ENCODE measurements around the gene DGUOK.

DGUOK gene

DNA sequence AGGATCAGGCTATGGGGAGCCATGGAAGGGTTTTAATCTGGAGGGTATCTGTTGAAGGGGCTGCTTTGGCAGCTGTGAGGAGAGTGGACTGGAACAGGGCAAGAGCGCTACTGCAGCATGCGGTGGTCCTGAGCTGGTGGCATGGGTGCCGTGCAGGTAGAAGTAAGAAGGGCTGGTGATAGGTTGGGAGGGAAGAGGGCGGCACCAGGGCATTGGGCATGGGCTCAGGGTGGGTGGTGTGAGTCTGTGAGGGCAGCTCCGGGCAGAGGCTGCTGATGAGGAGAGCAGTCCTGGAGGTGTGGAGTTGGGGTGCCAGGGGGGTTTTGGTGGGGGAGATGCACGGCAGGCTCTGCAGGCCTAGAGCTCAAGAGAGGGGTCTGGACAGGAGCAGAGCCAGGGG lies 31.8 kb upstream of the DGUOK start:
- Histone ChIP-seq H3K27ac (ENCODE audit: low read depth, low read length, poor library complexity, severe bottlenecking) (no peak overlapping the region), H3K4me3 (ENCODE audit: low read depth, low read length, poor library complexity, severe bottlenecking) (no peak overlapping the region), H4K20me1 (ENCODE audit: insufficient read depth, low read length) (no peaks in the 10 kb centered on the region), H3K9ac (ENCODE audit: low read length) (no peak overlapping the region), H3K27me3 (ENCODE audit: insufficient read depth, low read length) (no peaks in the 10 kb centered on the region), H3K9me3 (ENCODE audit: low read length) (no peaks in the 10 kb centered on the region), H3K79me2 (ENCODE audit: insufficient read depth, low read length) (no peaks in the 10 kb centered on the region), H3K4me2 (ENCODE audit: low read length) (no peak overlapping the region), H2AFZ (ENCODE audit: low read length) (no peak overlapping the region), H3F3A (ENCODE audit: insufficient read depth, low read length) (no peaks in the 10 kb centered on the region), H3K36me3 (ENCODE audit: insufficient read depth, low read length) (no peaks in the 10 kb centered on the region), H3K4me1 (ENCODE audit: insufficient read depth, low read length, severe bottlenecking) (no peaks in the 10 kb centered on the region), H3K9me2 (ENCODE audit: low read depth, low read length) (no peaks in the 10 kb centered on the region)
- TF ChIP-seq, protein P1, sequence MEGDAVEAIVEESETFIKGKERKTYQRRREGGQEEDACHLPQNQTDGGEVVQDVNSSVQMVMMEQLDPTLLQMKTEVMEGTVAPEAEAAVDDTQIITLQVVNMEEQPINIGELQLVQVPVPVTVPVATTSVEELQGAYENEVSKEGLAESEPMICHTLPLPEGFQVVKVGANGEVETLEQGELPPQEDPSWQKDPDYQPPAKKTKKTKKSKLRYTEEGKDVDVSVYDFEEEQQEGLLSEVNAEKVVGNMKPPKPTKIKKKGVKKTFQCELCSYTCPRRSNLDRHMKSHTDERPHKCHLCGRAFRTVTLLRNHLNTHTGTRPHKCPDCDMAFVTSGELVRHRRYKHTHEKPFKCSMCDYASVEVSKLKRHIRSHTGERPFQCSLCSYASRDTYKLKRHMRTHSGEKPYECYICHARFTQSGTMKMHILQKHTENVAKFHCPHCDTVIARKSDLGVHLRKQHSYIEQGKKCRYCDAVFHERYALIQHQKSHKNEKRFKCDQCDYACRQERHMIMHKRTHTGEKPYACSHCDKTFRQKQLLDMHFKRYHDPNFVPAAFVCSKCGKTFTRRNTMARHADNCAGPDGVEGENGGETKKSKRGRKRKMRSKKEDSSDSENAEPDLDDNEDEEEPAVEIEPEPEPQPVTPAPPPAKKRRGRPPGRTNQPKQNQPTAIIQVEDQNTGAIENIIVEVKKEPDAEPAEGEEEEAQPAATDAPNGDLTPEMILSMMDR (IDR thresholded peaks at IDR 0.05; ENCODE audit: low read length) = no peak
- no peak for TF ChIP-seq EZH2 (IDR thresholded peaks at IDR 0.05; ENCODE audit: borderline replicate concordance, low read length)

DNA sequence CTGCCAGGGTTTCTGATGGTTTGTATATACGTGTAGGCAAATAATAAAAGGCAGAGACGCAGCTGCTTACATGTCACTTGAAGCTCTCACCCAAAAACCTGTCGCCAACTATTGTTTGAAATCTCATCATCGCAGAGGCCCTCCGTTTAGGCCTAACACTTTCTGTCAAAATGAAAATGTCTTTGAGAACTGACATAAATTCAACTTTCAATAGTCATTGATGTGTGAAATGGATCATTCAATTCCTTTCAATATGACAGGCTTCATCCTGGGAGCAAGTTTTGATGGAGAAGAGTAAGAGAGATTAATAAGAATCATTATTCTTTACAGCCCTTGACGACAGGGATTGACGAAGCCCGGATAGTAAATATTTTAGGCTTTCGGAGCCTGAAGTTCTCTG lies 31.2 kb upstream of the DGUOK start:
- no peak overlapping the region for H3K4me3 ChIP-seq (ENCODE audit: low read depth, low read length, poor library complexity, severe bottlenecking)
- no peaks in the 10 kb centered on the region for H3K9me3 ChIP-seq (ENCODE audit: low read length)
- H4K20me1 ChIP-seq (ENCODE audit: insufficient read depth, low read length) = no peaks in the 10 kb centered on the region
- no peak for TF ChIP-seq EZH2 (IDR thresholded peaks at IDR 0.05; ENCODE audit: borderline replicate concordance, low read length)
- TF ChIP-seq, protein P1 (IDR thresholded peaks at IDR 0.05; ENCODE audit: low read length) = no peak
- H3K9me2 ChIP-seq (ENCODE audit: low read depth, low read length) = no peaks in the 10 kb centered on the region
- H3K79me2 ChIP-seq (ENCODE audit: insufficient read depth, low read length) = no peaks in the 10 kb centered on the region
- H3K27me3 ChIP-seq (ENCODE audit: insufficient read depth, low read length) = no peaks in the 10 kb centered on the region
- H3K4me2 ChIP-seq (ENCODE audit: low read length) = no peak overlapping the region
- H3K4me1 ChIP-seq (ENCODE audit: insufficient read depth, low read length, severe bottlenecking) = no peaks in the 10 kb centered on the region
- H2AFZ ChIP-seq (ENCODE audit: low read length) = no peak overlapping the region
- H3K36me3 ChIP-seq (ENCODE audit: insufficient read depth, low read length) = no peaks in the 10 kb centered on the region
- no peak overlapping the region for H3K9ac ChIP-seq (ENCODE audit: low read length)
- H3K27ac ChIP-seq (ENCODE audit: low read depth, low read length, poor library complexity, severe bottlenecking) = no peak overlapping the region
- no peaks in the 10 kb centered on the region for H3F3A ChIP-seq (ENCODE audit: insufficient read depth, low read length)

DNA sequence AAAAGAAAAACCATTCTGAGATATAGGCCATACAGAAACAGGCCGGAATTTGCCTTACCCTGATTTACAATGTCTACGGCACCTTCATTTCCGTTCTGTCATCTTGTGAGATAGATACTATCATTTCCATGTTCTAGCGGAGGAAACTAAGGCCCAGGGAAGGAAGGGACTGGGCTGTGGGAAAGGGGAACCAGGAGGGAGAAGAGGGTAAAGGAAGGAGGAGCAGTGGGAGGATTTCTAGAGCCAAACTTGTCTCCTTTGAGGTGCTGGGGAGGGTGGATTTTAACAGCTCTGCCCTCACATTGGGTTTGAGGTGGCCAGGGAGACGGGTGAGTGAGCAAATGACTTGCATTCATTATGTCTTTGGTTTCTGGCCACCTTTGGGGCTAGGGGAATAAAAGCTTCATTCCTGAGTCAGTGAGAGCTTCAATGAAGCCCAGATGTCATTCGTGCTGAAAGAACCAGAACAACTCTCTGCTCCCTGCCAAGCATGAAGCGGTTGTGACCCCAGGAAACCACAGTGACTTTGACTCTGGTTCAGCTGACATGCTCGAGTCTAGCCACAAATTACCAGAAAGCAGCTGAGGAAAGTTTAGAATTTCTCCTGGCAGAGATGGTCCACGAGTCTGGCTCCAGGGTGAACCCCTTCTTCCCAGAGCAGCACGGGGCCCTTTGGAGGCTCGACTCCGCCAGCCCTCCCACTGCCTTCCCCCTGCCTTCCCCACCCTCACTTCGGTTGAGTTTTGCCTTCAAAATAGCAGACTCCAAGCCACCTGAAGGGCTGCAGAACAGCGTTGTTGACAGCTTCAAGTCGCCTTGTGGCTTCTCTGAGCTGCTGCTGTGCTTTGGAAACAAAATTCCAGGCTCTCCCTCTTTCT lies 30.1 kb upstream of the DGUOK start:
- no peaks in the 10 kb centered on the region for H3K9me3 ChIP-seq (ENCODE audit: low read length)
- no peaks in the 10 kb centered on the region for H3K36me3 ChIP-seq (ENCODE audit: insufficient read depth, low read length)
- no peaks in the 10 kb centered on the region for H3K9me2 ChIP-seq (ENCODE audit: low read depth, low read length)
- no peaks in the 10 kb centered on the region for H4K20me1 ChIP-seq (ENCODE audit: insufficient read depth, low read length)
- H3K79me2 ChIP-seq (ENCODE audit: insufficient read depth, low read length) = no peaks in the 10 kb centered on the region
- H3K9ac ChIP-seq (ENCODE audit: low read length) = no peak overlapping the region
- H3K4me3 ChIP-seq (ENCODE audit: low read depth, low read length, poor library complexity, severe bottlenecking) = no peak overlapping the region
- no peaks in the 10 kb centered on the region for H3K27me3 ChIP-seq (ENCODE audit: insufficient read depth, low read length)
- TF ChIP-seq EZH2 (IDR thresholded peaks at IDR 0.05; ENCODE audit: borderline replicate concordance, low read length) = no peak
- TF ChIP-seq, protein P1 (IDR thresholded peaks at IDR 0.05; ENCODE audit: low read length) = no peak
- H3K4me2 ChIP-seq (ENCODE audit: low read length) = no peak overlapping the region
- H3K4me1 ChIP-seq (ENCODE audit: insufficient read depth, low read length, severe bottlenecking) = no peaks in the 10 kb centered on the region
- no peak overlapping the region for H3K27ac ChIP-seq (ENCODE audit: low read depth, low read length, poor library complexity, severe bottlenecking)
- no peak overlapping the region for H2AFZ ChIP-seq (ENCODE audit: low read length)
- H3F3A ChIP-seq (ENCODE audit: insufficient read depth, low read length) = no peaks in the 10 kb centered on the region

Measured in OCI-LY1 (cell line).